Karpas-422 (cell line): ENCODE measurements around the gene S100A13. TPM values are rescaled to one million over a fixed set of nuclear protein-coding genes. Genes with fewer than 3 reads are reported as not detected.

Experiments
- DNase-seq: peaks from one replicate; pipeline ENCODE4 v3.0.0-alpha.2; 2015
- H2AFZ ChIP-seq: fragments of 200-600 bp; sonication (generic); 2 replicates; pipeline ENCODE4 v1.6.1; 2014; ENCODE audit warnings: antibody characterized with exemption, low read length, mixed read lengths
- H3K27ac ChIP-seq: fragments of 200-600 bp; sonication (generic); 2 replicates; pipeline ENCODE4 v1.5.1; 2014; ENCODE audit warnings: mild to moderate bottlenecking, low read length, moderate library complexity
- H3K27me3 ChIP-seq: fragments of 200-600 bp; sonication (generic); 2 replicates; pipeline ENCODE4 v1.6.1; 2014; ENCODE audit warnings: low read length, mixed read lengths
- H3K36me3 ChIP-seq: fragments of 200-600 bp; sonication (generic); 2 replicates; pipeline ENCODE4 v1.6.1; 2014; ENCODE audit warnings: low read length, mixed read lengths; ENCODE audit not compliant: insufficient read depth
- H3K4me1 ChIP-seq: fragments of 200-600 bp; sonication (generic); 2 replicates; pipeline ENCODE4 v1.6.1; 2014; ENCODE audit warnings: mild to moderate bottlenecking, low read length, mixed read lengths
- H3K4me2 ChIP-seq: fragments of 200-600 bp; sonication (generic); 2 replicates; pipeline ENCODE4 v1.6.1; 2014; ENCODE audit warnings: low read length, low read depth, mild to moderate bottlenecking; ENCODE audit not compliant: poor library complexity, severe bottlenecking
- H3K4me3 ChIP-seq: fragments of 200-600 bp; sonication (generic); 2 replicates; pipeline ENCODE4 v1.5.1; 2014; ENCODE audit warnings: mild to moderate bottlenecking, antibody characterized with exemption, low read length, mixed read lengths
- H3K79me2 ChIP-seq: fragments of 200-600 bp; sonication (generic); 2 replicates; pipeline ENCODE4 v1.6.1; 2014; ENCODE audit warnings: mild to moderate bottlenecking, low read length, mixed read lengths
- H3K9ac ChIP-seq: fragments of 200-600 bp; sonication (generic); 2 replicates; pipeline ENCODE4 v1.6.0; 2014; ENCODE audit warnings: low read length
- H3K9me2 ChIP-seq: fragments of 200-600 bp; sonication (generic), shearing (Covaris generic); replicated peaks from 2 replicates; pipeline ENCODE4 v1.6.0; 2014; ENCODE audit warnings: mild to moderate bottlenecking, low read length, moderate library complexity; ENCODE audit not compliant: insufficient read depth
- H3K9me3 ChIP-seq: fragments of 300-700, 200-600 bp; sonication (generic); 2 replicates; pipeline ENCODE4 v1.6.1; 2014; ENCODE audit warnings: low read length, mixed read lengths
- H4K20me1 ChIP-seq: fragments of 200-600 bp; sonication (generic); 2 replicates; pipeline ENCODE4 v1.6.1; 2014; ENCODE audit warnings: mild to moderate bottlenecking, antibody characterized with exemption, low read length, low read depth; ENCODE audit not compliant: insufficient read depth
- total RNA-seq: library from RNA; depleted of rRNA; stranded (reverse); fragments of >200 nt; shearing (Covaris generic); gene quantifications from 2 replicates; pipeline ENCODE4 v1.2.3, GENCODE V29; 2014; ENCODE audit warnings: low replicate concordance; rRNA removed

Gene S100A13
- total RNA-seq, 1 experiment from 2014 or later, result 21.5 TPM

DNA sequence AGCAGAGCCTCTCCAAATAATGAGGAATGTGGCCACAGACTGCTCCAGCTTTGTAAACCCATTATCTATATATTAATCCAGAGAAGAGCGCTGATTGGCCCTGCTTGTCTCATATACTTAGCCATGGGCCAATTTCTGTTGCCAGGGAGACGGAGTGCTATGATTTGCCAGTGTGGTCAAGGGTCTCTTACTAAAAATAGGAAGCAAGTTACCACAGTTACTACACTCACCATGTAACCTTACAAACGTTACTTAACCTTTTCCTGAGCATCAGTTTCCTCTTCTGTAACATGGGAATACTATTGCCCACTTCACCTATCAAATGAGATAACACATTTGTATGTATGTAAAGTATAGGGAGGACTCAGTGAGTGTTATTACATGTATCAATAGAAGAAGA, 54.0 kb downstream of the S100A13 start:
- Histone ChIP-seq H3K4me1 (peaks cover 3% of the 10 kb centered on the region; the same call in 1 of the 2 replicates), H3K9ac (no peak overlapping the region), H3K4me3 (no peak overlapping the region), H3K9me2 (no peaks in the 10 kb centered on the region), H4K20me1 (no peaks in the 10 kb centered on the region), H3K9me3 (no peaks in the 10 kb centered on the region), H3K27me3 (no peaks in the 10 kb centered on the region), H3K36me3 (no peaks in the 10 kb centered on the region), H3K79me2 (no peaks in the 10 kb centered on the region), H3K27ac (no peak overlapping the region), H2AFZ (no peak overlapping the region), H3K4me2 (no peak overlapping the region)
- DNase-seq, result no peak

DNA sequence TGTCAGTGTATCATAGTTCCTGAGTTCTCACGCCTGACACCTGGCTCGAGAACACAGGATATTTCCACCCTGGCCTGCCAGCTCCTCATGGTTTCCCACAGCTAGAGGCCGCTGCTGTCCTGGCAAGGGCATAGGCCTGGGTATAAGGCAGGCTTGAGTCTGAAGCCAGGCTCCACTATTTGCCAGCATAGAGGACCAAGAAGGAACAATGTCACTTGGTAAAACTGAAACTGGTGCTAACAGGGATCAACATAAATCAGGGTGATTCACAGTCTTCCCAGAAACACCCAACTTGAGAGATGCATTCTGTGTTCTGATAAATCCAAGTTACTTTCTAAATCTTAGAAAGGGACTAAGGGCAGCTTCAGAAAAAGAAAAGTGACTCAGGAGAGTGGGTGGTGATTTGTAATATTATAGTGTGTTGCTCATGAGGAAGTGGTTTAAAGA, 54.7 kb downstream of the S100A13 start:
- DNase-seq, result peak; percentile 86
- Histone ChIP-seq H3K27ac (no peak overlapping the region), H3K4me1 (peaks cover 3% of the 10 kb centered on the region; the same call in 1 of the 2 replicates), H3K36me3 (no peaks in the 10 kb centered on the region), H3K9me2 (no peaks in the 10 kb centered on the region), H2AFZ (no peak overlapping the region), H3K9me3 (no peaks in the 10 kb centered on the region), H3K79me2 (no peaks in the 10 kb centered on the region), H3K4me3 (no peak overlapping the region), H3K4me2 (no peak overlapping the region), H3K27me3 (no peaks in the 10 kb centered on the region), H4K20me1 (no peaks in the 10 kb centered on the region), H3K9ac (no peak overlapping the region)

DNA sequence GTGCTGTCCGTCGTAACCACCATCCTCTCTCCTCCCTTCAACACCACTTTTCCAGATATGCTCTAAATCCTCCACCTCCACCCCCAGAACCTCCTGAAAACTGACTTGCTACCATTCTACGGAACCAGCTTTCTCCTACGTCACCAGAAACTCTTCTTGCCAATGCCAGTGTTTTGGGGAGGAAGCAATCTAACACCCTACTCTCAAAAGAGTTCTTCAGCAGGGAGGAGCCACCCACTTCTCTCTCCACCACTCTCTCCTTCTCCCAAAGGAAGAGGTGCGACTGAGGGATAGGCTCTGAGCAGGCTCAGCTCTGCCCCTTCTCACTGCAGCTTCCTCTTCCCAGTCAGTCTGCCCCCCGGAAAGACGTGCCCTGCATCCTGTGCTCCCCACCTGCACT, 55.6 kb downstream of the S100A13 start:
- Histone ChIP-seq H3K27me3 (no peaks in the 10 kb centered on the region), H3K9ac (no peak overlapping the region), H3K9me2 (no peaks in the 10 kb centered on the region), H4K20me1 (no peaks in the 10 kb centered on the region), H3K4me3 (no peak overlapping the region), H3K4me1 (peaks cover 3% of the 10 kb centered on the region; the same call in 1 of the 2 replicates), H3K4me2 (no peak overlapping the region), H2AFZ (no peak overlapping the region), H3K27ac (no peak overlapping the region), H3K79me2 (no peaks in the 10 kb centered on the region), H3K36me3 (no peaks in the 10 kb centered on the region), H3K9me3 (no peaks in the 10 kb centered on the region)
- DNase-seq, result no peak

DNA sequence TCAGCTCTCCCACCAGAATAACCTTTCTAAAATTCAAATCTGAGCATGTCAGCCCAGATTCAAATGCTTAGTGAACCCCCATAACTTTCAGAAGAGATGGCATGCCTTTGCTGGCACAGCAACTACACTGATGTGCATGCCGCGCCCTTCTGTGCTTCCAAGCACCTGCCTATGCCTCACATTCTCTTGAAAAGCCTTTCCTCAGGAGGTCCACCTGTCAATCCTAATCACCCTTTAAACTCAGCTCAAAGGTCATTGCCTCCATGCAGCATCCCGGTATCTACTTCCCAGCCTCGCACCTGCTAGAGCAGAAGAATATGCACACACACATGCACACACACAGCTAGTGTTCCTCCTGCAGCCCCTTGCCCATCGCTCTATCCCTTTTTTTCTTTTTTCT, 56.4 kb downstream of the S100A13 start:
- no peaks in the 10 kb centered on the region for H4K20me1 ChIP-seq

DNA sequence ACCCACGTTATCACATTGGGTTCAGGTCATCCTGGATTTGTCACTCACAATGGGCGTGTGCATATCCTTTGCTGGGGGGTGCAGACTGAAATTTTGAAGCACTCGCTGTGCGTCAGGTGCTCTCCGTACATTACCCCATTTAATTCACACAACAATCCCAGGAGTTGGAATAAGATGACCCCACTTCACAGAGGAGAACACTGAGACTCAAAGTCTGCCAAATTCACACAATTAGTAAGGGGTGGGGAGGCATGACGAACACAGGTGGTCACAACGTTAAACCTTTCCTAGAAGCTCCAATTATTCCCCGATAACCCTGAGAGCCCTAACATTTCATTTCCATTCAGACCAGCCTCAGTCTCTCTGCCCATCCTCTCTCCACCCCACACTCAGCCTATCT, 57.8 kb downstream of the S100A13 start:
- Histone ChIP-seq H3K4me2 (no peak overlapping the region), H3K27me3 (no peaks in the 10 kb centered on the region), H3K9ac (no peak overlapping the region), H3K9me2 (no peaks in the 10 kb centered on the region), H2AFZ (no peak overlapping the region), H3K79me2 (no peaks in the 10 kb centered on the region), H3K4me1 (peaks cover 3% of the 10 kb centered on the region; the same call in 1 of the 2 replicates), H3K27ac (no peak overlapping the region), H3K9me3 (no peaks in the 10 kb centered on the region), H3K4me3 (no peak overlapping the region), H3K36me3 (no peaks in the 10 kb centered on the region), H4K20me1 (no peaks in the 10 kb centered on the region)
- DNase-seq, result peak; percentile 27

More for the DNA sequence above, 56.4 kb downstream of the S100A13 start:
- Histone ChIP-seq H3K4me3 (no peak overlapping the region), H3K9me3 (no peaks in the 10 kb centered on the region), H3K27me3 (no peaks in the 10 kb centered on the region), H3K9ac (no peak overlapping the region), H3K36me3 (no peaks in the 10 kb centered on the region), H3K27ac (no peak overlapping the region), H3K9me2 (no peaks in the 10 kb centered on the region), H3K79me2 (no peaks in the 10 kb centered on the region), H2AFZ (no peak overlapping the region), H3K4me1 (peaks cover 3% of the 10 kb centered on the region; the same call in 1 of the 2 replicates), H3K4me2 (no peak overlapping the region)
- no peak for DNase-seq

Other genes starting within 250 kb of the S100A13 start
- gene S100A8, start 236.4 kb downstream of the S100A13 start, total RNA-seq, result not detected in 2 replicates
- gene S100A7A, start 211.0 kb downstream of the S100A13 start, total RNA-seq, result not detected in 2 replicates
- gene S100A7, start 166.9 kb downstream of the S100A13 start, total RNA-seq, result not detected in 2 replicates
- 26.8 and 43.3 TPM in 2 replicates for gene S100A6, start 91.5 kb downstream of the S100A13 start, total RNA-seq
- not detected in 2 replicates for gene S100A5, start 86.6 kb downstream of the S100A13 start, total RNA-seq
- 1.2 TPM in 1 of 2 replicates, not detected in the other for gene S100A4, start 81.7 kb downstream of the S100A13 start, total RNA-seq
- not detected in 2 replicates for gene S100A3, start 78.2 kb downstream of the S100A13 start, total RNA-seq
- gene S100A2, start 61.7 kb downstream of the S100A13 start, total RNA-seq, result not detected in 2 replicates
- gene S100A16, start 14.4 kb downstream of the S100A13 start, total RNA-seq, result not detected in 2 replicates
- gene S100A14, start 11.2 kb downstream of the S100A13 start, total RNA-seq, result not detected in 2 replicates
- gene S100A1, start 929 bp upstream of the S100A13 start, total RNA-seq, result 15.9 and 18.9 TPM in 2 replicates
- 62.1 and 64.6 TPM in 2 replicates for gene CHTOP, start 6.6 kb upstream of the S100A13 start, total RNA-seq
- 46.2 and 54.3 TPM in 2 replicates for gene SNAPIN, start 31.2 kb upstream of the S100A13 start, total RNA-seq
- 146 and 178 TPM in 2 replicates for gene ILF2, start 43.5 kb upstream of the S100A13 start, total RNA-seq
- gene NPR1, start 51.2 kb upstream of the S100A13 start, total RNA-seq, result not detected in 2 replicates
- gene INTS3, start 100.5 kb upstream of the S100A13 start, total RNA-seq, result 36.3 and 65.4 TPM in 2 replicates
- gene SLC27A3, start 147.9 kb upstream of the S100A13 start, total RNA-seq, result 4.4 and 18.1 TPM in 2 replicates